HG02588 (cell line): ENCODE results near the gene ACTC1.
"Not testable (repeated sequence)": the region's sequence is repeated elsewhere in the genome, so short reads cannot be mapped to it uniquely, and the experiment has no call there.

Source experiments
- ATAC-seq: cut with Tn5 transposase; IDR thresholded peaks from one replicate; pipeline ENCODE4 v1.9.1; 2021; ENCODE audit warnings: mild to moderate bottlenecking, moderate library complexity; ENCODE audit not compliant: unreplicated experiment

ACTC1 gene

GRCh38 chr15:34795267-34796081 lies at the start of gene ACTC1:
Gene ACTC1, minus strand, starts transcription at chr15:34795549. Its CDS starts 741 bp downstream, at chr15:34794808.
- no peak for ATAC-seq

- ATAC-seq = no peak
Measured at GRCh38 chr15:34841262-34841725, 45.9 kb upstream of the ACTC1 start.

- no peak for ATAC-seq
Measured at GRCh38 chr15:34838282-34838681, 42.9 kb upstream of the ACTC1 start.

GRCh38 chr15:34837246-34838016 lies 42.1 kb upstream of the ACTC1 start:
- no peak for ATAC-seq

GRCh38 chr15:34828145-34828911 lies 33.0 kb upstream of the ACTC1 start:
- ATAC-seq = no peak

- no peak for ATAC-seq
Measured at GRCh38 chr15:34821831-34822230, 26.5 kb upstream of the ACTC1 start.

GRCh38 chr15:34820110-34820509 lies 24.8 kb upstream of the ACTC1 start:
- ATAC-seq = no peak

- no peak for ATAC-seq
Measured at GRCh38 chr15:34818526-34818925, 23.2 kb upstream of the ACTC1 start.

GRCh38 chr15:34815836-34816235 lies 20.5 kb upstream of the ACTC1 start:
- no peak for ATAC-seq

- ATAC-seq = no peak
Measured at GRCh38 chr15:34813446-34814190, 18.3 kb upstream of the ACTC1 start.

GRCh38 chr15:34812868-34813365 lies 17.6 kb upstream of the ACTC1 start:
- not testable (repeated sequence) for ATAC-seq

GRCh38 chr15:34812369-34812768 lies 17.0 kb upstream of the ACTC1 start:
- no peak for ATAC-seq

- ATAC-seq = no peak
Measured at GRCh38 chr15:34810443-34811129, 15.2 kb upstream of the ACTC1 start.

- ATAC-seq = no peak
Measured at GRCh38 chr15:34809186-34809585, 13.8 kb upstream of the ACTC1 start.

GRCh38 chr15:34808016-34808415 lies 12.7 kb upstream of the ACTC1 start:
- no peak for ATAC-seq

GRCh38 chr15:34807241-34807640 lies 11.9 kb upstream of the ACTC1 start:
- ATAC-seq = not testable (repeated sequence)

GRCh38 chr15:34804776-34805175 lies 9.4 kb upstream of the ACTC1 start:
- no peak for ATAC-seq

- ATAC-seq = no peak
Measured at GRCh38 chr15:34804113-34804512, 8.8 kb upstream of the ACTC1 start.

- no peak for ATAC-seq
Measured at GRCh38 chr15:34802803-34803750, 7.7 kb upstream of the ACTC1 start.
